Endodermal cell (in vitro differentiated cells): ENCODE results near the gene ARHGEF37. TPM values are rescaled to one million over a fixed set of nuclear protein-coding genes. Genes with fewer than 3 reads are reported as not detected.

Experiments used
- DNase-seq: peaks from one replicate; pipeline ENCODE4 v3.0.0-alpha.2; 2017
- H3K27ac ChIP-seq: 2 replicates; pipeline ENCODE4 v1.5.1; 2013; ENCODE audit warnings: mild to moderate bottlenecking, low read depth, low read length, moderate library complexity
- H3K27me3 ChIP-seq: 2 replicates; pipeline ENCODE4 v1.6.1; 2013; ENCODE audit warnings: mild to moderate bottlenecking, low read length, moderate library complexity; ENCODE audit not compliant: insufficient read depth, control insufficient read depth, poor library complexity, severe bottlenecking
- H3K36me3 ChIP-seq: 2 replicates; pipeline ENCODE4 v1.7.0; 2013; ENCODE audit warnings: mild to moderate bottlenecking, low read length, moderate library complexity; ENCODE audit not compliant: control insufficient read depth, insufficient read depth
- H3K4me1 ChIP-seq: one replicate; pipeline ENCODE4 v1.7.0; 2013; ENCODE audit warnings: low read length; ENCODE audit not compliant: control insufficient read depth, insufficient read depth
- H3K4me3 ChIP-seq: 2 replicates; pipeline ENCODE4 v1.5.1; 2013; ENCODE audit warnings: mild to moderate bottlenecking, low read length, moderate library complexity
- H3K9ac ChIP-seq: 2 replicates; pipeline ENCODE4 v1.6.1; 2013; ENCODE audit warnings: mild to moderate bottlenecking, low read length, moderate library complexity; ENCODE audit not compliant: poor library complexity, severe bottlenecking; ENCODE audit errors: extremely low read depth
- H3K9me3 ChIP-seq: 2 replicates; pipeline ENCODE4 v1.6.1; 2013; ENCODE audit warnings: mild to moderate bottlenecking, low read length, moderate library complexity; ENCODE audit not compliant: control insufficient read depth
- H3K27ac Mint-ChIP-seq: 2 replicates; pipeline ENCODE4 v1.8.0; 2020; ENCODE audit warnings: mixed read lengths
- H3K27me3 Mint-ChIP-seq: 2 replicates; pipeline ENCODE4 v1.8.0; 2021; ENCODE audit warnings: mild to moderate bottlenecking, mixed read lengths; ENCODE audit not compliant: insufficient read depth
- H3K36me3 Mint-ChIP-seq: 2 replicates; pipeline ENCODE4 v1.8.0; 2020; ENCODE audit warnings: low read depth, mixed read lengths
- H3K4me1 Mint-ChIP-seq: 2 replicates; pipeline ENCODE4 v1.8.0; 2020; ENCODE audit warnings: mixed read lengths
- H3K4me3 Mint-ChIP-seq: 2 replicates; pipeline ENCODE4 v1.8.0; 2020; ENCODE audit warnings: mild to moderate bottlenecking, moderate library complexity, mixed read lengths
- H3K9me3 Mint-ChIP-seq: 2 replicates; pipeline ENCODE4 v1.8.0; 2020; ENCODE audit warnings: mild to moderate bottlenecking, mixed read lengths
- WGBS, 2 experiments: methylation state at CpG; one replicate each; pipeline versions ENCODE4 v1.1.5 to v1.1.7; 2013; ENCODE audit warnings: missing lambda C conversion rate in 2 of 2, mixed read lengths in 1 of 2; ENCODE audit not compliant: insufficient coverage in 1 of 2, insufficient read length in 1 of 2; 5-methylcytosine and 5-hydroxymethylcytosine counted together
- total RNA-seq, 2 donors: library from RNA; stranded (reverse); fragmentation: NEBNext Ultra II Directional in 1 of 2; extraction: Animal tissue kit (Norgen Biotek cat#: 25700) in 1 of 2; gene quantifications; 2 replicates in 1 of 2; 3 replicates in 1 of 2; pipeline ENCODE4 v1.2.1, GENCODE V29; 2021
- TF ChIP-seq, protein P1 (sequence below): fragments of 200-600 bp; sonication (generic); conservative IDR thresholded peaks from 2 replicates; pipeline ENCODE4 v1.5.0; 2021; ENCODE audit warnings: antibody characterized with exemption, mild to moderate bottlenecking

ARHGEF37 gene
- total RNA-seq, 2 donors from 2014 or later: 0.57 to 0.93 TPM

DNA sequence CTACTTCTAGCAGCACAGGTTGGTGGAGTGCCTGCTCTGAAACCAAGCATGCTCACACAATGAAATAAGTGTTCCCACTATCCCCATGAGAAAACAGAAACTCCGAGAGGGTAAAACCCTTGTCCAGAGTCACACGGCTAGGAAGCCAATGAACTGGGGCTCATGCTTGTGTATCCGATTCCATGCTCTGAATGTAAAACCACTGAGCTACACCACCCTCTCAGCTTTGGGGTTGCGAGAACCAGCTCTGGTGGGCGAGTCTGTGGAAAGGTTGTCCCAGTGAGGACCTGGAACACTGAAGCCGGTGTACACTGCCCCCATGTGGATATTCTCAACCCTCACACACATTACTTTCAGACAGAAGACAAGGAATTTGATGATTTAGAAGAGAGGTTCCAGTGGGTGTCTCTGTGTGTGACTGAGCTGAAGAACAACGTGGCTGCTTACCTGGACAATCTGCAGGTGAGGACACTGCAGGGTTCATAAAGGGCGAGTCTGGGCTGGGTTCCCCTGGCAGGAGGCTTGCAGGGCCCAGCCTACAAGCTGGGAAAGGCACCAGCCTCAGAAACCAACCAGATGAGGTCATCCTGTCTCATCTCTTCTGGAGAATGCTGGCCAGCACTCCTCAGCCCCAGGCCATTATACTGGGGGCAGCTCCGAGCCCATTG, 37.4 kb downstream of the ARHGEF37 start:
- Histone ChIP-seq H3K27ac (no peak overlapping the region), H3K9ac (no peak overlapping the region), H3K9me3 (no peaks in the 10 kb centered on the region), H3K4me1 (peaks cover 4% of the 10 kb centered on the region), H3K27me3 (no peaks in the 10 kb centered on the region), H3K36me3 (no peaks in the 10 kb centered on the region), H3K4me3 (no peak overlapping the region)
- WGBS, 2 experiments: 47 to 48% methylated on average over 5 to 9 of the region's 9 CpGs
- TF ChIP-seq, protein P1, sequence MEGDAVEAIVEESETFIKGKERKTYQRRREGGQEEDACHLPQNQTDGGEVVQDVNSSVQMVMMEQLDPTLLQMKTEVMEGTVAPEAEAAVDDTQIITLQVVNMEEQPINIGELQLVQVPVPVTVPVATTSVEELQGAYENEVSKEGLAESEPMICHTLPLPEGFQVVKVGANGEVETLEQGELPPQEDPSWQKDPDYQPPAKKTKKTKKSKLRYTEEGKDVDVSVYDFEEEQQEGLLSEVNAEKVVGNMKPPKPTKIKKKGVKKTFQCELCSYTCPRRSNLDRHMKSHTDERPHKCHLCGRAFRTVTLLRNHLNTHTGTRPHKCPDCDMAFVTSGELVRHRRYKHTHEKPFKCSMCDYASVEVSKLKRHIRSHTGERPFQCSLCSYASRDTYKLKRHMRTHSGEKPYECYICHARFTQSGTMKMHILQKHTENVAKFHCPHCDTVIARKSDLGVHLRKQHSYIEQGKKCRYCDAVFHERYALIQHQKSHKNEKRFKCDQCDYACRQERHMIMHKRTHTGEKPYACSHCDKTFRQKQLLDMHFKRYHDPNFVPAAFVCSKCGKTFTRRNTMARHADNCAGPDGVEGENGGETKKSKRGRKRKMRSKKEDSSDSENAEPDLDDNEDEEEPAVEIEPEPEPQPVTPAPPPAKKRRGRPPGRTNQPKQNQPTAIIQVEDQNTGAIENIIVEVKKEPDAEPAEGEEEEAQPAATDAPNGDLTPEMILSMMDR: peak; percentile 81
- H3K27me3 Mint-ChIP-seq: no peaks in the 10 kb centered on the region
- peaks cover 5% of the 10 kb centered on the region for H3K4me1 Mint-ChIP-seq
- no peaks in the 10 kb centered on the region for H3K36me3 Mint-ChIP-seq
- no peaks in the 10 kb centered on the region for H3K9me3 Mint-ChIP-seq
- no peak overlapping the region for H3K4me3 Mint-ChIP-seq
- peak; percentile 83 for DNase-seq
- no peak overlapping the region for H3K27ac Mint-ChIP-seq

DNA sequence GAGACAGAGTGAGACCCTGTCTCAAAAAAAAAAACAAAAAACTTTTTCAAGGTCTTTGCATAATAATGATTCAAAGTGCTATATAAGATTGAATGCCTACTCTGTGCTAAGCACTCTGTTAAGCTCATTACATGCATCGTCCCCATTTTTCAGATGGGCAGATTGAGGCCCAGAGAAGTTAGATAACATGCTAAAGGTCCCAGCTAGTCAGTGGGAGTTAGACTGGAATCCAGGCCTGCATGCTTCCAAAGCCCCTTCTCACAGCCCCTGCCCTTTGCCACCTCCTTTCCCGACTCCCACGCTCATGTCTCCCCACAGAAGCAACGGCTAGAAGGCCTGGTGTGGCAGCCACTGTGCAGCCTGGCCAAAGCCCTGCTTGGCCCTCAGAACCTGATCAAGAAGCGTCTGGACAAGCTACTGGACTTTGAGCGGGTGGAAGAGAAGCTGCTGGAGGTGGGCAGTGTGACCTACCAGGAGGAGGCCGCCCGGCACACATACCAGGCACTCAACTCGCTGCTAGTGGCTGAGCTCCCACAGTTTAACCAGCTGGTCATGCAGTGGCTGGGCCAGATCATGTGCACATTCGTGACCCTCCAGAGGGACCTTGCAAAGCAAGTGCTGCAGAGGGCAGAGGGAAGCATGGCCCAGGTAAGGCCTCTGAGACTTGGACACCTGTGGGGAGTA, 40.3 kb downstream of the ARHGEF37 start:
- H3K27me3 Mint-ChIP-seq: no peaks in the 10 kb centered on the region
- Histone ChIP-seq H3K9ac (no peak overlapping the region), H3K27ac (no peak overlapping the region), H3K27me3 (no peaks in the 10 kb centered on the region), H3K9me3 (no peaks in the 10 kb centered on the region), H3K4me3 (no peak overlapping the region), H3K36me3 (no peaks in the 10 kb centered on the region), H3K4me1 (peaks cover 4% of the 10 kb centered on the region)
- peaks cover 5% of the 10 kb centered on the region for H3K4me1 Mint-ChIP-seq
- TF ChIP-seq, protein P1: no peak
- no peak overlapping the region for H3K27ac Mint-ChIP-seq
- DNase-seq: no peak
- H3K9me3 Mint-ChIP-seq: no peaks in the 10 kb centered on the region
- H3K36me3 Mint-ChIP-seq: no peaks in the 10 kb centered on the region
- no peak overlapping the region for H3K4me3 Mint-ChIP-seq
- 92 to 94% methylated on average over 8 to 10 of the region's 10 CpGs for WGBS, 2 experiments

DNA sequence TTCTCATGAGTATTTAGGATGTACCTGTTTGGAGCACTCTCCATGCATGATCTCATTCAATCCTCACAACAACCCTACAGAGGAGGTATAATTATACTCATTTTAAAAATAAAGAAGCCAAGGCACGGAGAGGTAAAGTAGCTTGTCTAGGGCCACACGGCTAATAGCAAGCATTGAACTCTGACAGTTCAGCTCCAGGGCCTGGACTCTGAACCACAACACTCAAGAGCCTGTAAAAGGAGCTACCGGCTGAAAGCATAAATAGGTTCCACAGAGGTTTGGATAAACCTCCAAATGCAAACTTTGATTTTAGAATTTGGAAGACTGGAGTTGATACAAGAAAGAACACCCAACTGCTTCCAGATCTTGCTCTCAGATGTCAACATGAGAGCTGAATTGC, 41.2 kb downstream of the ARHGEF37 start:
- H3K4me3 ChIP-seq: no peak overlapping the region
- Mint-ChIP-seq H3K4me3 (no peak overlapping the region), H3K27me3 (no peaks in the 10 kb centered on the region), H3K9me3 (no peaks in the 10 kb centered on the region), H3K27ac (no peak overlapping the region), H3K36me3 (no peaks in the 10 kb centered on the region), H3K4me1 (peaks cover 5% of the 10 kb centered on the region)
- H3K27ac ChIP-seq: no peak overlapping the region
- H3K36me3 ChIP-seq: no peaks in the 10 kb centered on the region
- TF ChIP-seq, protein P1: no peak
- peaks cover 4% of the 10 kb centered on the region for H3K4me1 ChIP-seq
- no peak overlapping the region for H3K9ac ChIP-seq
- 92 to 96% methylated on average over 2 to 3 of the region's 3 CpGs for WGBS, 2 experiments
- no peaks in the 10 kb centered on the region for H3K27me3 ChIP-seq
- no peak for DNase-seq
- H3K9me3 ChIP-seq: no peaks in the 10 kb centered on the region
